Nephron (organoid): ENCODE data around the gene GPRASP2.

ENCODE experiments used
- H3K27ac Mint-ChIP-seq, 3 experiments: 2 replicates each; pipeline ENCODE4 v1.8.0; 2020; ENCODE audit warnings: mixed read lengths in 3 of 3, mild to moderate bottlenecking in 2 of 3, moderate library complexity in 1 of 3
- H3K27me3 Mint-ChIP-seq: 2 replicates; pipeline ENCODE4 v1.8.0; 2021; ENCODE audit warnings: low read depth, mild to moderate bottlenecking, moderate library complexity, mixed read lengths
- H3K36me3 Mint-ChIP-seq: 2 replicates; pipeline ENCODE4 v1.8.0; 2020; ENCODE audit warnings: low read depth, mixed read lengths
- H3K4me1 Mint-ChIP-seq: 2 replicates; pipeline ENCODE4 v1.8.0; 2020; ENCODE audit warnings: mixed read lengths
- H3K4me3 Mint-ChIP-seq, 3 experiments: 2 replicates each; pipeline ENCODE4 v1.8.0; 2020; ENCODE audit warnings: mild to moderate bottlenecking in 3 of 3, mixed read lengths in 3 of 3, moderate library complexity in 2 of 3
- H3K9me3 Mint-ChIP-seq: 2 replicates; pipeline ENCODE4 v1.8.0; 2020; ENCODE audit warnings: mixed read lengths
- TF ChIP-seq, protein P1 (sequence below), 3 experiments: fragments of 200-600 bp; sonication (generic); IDR thresholded peaks; one replicate each; pipeline ENCODE4 v1.5.0; 2021; ENCODE audit warnings: antibody characterized with exemption in 3 of 3; ENCODE audit not compliant: unreplicated experiment in 3 of 3

The GPRASP2 gene

DNA sequence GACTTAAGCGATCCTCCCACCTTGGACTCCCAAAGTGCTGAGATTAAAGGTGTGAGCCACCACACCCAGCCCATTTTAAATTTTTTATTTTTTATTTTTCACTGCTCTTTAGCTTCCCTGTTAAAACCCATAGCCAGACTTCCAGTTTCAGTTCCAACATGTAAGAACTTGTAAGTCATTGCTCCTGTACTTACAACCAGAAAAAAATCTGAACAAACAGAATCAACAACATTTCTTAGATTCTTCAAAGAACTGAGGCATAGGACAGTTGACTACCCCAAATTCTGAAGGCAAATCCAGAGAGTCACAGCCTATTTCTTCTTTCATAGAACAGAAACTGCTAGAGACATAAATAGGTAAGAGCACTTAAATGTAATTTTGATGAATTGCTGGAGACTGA, 16.4 kb downstream of the GPRASP2 start:
- TF ChIP-seq, protein P1, sequence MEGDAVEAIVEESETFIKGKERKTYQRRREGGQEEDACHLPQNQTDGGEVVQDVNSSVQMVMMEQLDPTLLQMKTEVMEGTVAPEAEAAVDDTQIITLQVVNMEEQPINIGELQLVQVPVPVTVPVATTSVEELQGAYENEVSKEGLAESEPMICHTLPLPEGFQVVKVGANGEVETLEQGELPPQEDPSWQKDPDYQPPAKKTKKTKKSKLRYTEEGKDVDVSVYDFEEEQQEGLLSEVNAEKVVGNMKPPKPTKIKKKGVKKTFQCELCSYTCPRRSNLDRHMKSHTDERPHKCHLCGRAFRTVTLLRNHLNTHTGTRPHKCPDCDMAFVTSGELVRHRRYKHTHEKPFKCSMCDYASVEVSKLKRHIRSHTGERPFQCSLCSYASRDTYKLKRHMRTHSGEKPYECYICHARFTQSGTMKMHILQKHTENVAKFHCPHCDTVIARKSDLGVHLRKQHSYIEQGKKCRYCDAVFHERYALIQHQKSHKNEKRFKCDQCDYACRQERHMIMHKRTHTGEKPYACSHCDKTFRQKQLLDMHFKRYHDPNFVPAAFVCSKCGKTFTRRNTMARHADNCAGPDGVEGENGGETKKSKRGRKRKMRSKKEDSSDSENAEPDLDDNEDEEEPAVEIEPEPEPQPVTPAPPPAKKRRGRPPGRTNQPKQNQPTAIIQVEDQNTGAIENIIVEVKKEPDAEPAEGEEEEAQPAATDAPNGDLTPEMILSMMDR (IDR thresholded peaks at IDR 0.05; ENCODE audit: unreplicated experiment in 3 of 3), result no peak
- Mint-ChIP-seq H3K27ac (no peak overlapping the region), H3K9me3 (peaks cover 5% of the 10 kb centered on the region), H3K27me3 (no peaks in the 10 kb centered on the region), H3K4me1 (no peaks in the 10 kb centered on the region), H3K4me3 (no peak overlapping the region), H3K36me3 (peaks cover 8% of the 10 kb centered on the region)

DNA sequence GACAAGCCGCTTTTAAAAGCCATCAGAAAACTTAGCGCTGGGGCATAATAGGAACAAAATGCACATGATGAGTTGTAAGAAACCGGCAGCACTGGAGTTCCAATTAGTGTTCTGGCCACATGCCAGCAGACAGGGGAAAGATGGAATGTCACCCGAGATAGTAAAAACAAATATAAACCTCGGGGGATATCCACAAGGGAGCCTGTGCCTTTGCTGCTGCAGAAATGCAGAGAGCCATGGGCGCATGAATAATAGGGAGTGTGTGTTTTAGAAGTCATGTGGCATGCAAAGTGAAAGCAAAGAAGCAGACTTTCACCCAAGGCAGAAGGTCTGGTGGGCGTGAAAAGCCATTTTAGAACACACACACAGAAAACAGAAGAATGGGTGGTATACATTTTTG, 27.4 kb downstream of the GPRASP2 start:
- H3K4me3 Mint-ChIP-seq, result peak overlapping the region in 1 of 3 experiments; percentile 9
- H3K9me3 Mint-ChIP-seq, result peaks cover 4% of the 10 kb centered on the region
- no peaks in the 10 kb centered on the region for H3K4me1 Mint-ChIP-seq
- no peaks in the 10 kb centered on the region for H3K27me3 Mint-ChIP-seq
- no peaks in the 10 kb centered on the region for H3K36me3 Mint-ChIP-seq
- TF ChIP-seq, protein P1 (IDR thresholded peaks at IDR 0.05; ENCODE audit: unreplicated experiment in 3 of 3), result no peak
- H3K27ac Mint-ChIP-seq, result peak overlapping the region in 2 of 3 experiments; percentile 76 to 82

DNA sequence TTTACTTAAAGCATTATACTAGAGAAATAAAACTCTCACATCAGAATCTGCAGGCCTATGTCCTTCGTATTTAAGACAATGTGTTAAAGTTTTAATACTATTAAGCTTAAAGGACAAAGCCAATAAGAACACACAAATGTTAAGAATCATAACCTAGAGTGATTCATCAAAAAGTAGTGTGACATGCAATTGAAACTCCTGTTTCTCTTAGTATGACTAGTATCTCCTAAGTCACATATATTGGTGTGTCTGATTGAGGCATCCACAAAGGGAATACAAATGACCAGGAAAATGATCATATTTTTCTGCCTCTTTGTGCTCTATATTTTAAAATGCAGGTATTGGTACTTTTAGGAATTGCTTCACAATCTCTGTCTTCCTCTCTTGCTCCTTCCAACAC, 32.1 kb downstream of the GPRASP2 start:
- H3K27me3 Mint-ChIP-seq, result no peaks in the 10 kb centered on the region
- peaks cover 3% of the 10 kb centered on the region for H3K36me3 Mint-ChIP-seq
- no peak overlapping the region for H3K4me3 Mint-ChIP-seq
- H3K27ac Mint-ChIP-seq, result no peak overlapping the region
- H3K4me1 Mint-ChIP-seq, result no peaks in the 10 kb centered on the region
- TF ChIP-seq, protein P1 (IDR thresholded peaks at IDR 0.05; ENCODE audit: unreplicated experiment in 3 of 3), result no peak
- H3K9me3 Mint-ChIP-seq, result peaks cover 2% of the 10 kb centered on the region

DNA sequence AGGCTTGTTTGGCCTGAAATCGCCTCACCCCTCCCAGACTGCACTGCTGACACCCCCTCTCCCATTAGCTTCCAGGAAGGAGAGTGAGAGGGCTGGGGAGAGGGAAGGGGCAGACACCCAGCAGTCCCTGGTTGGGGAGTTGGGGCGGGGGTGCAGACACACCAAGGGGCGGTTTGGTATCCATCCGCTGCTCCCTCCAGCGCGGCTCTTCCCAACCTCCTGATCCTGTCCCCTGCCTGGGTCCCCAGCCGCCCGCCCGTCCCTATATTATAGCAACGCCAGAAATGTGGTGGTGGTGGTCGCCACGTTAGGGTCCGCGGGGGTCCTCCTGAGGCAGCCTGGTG, 33.2 kb downstream of the GPRASP2 start:
- H3K27me3 Mint-ChIP-seq, result no peaks in the 10 kb centered on the region
- H3K4me1 Mint-ChIP-seq, result no peaks in the 10 kb centered on the region
- TF ChIP-seq, protein P1 (IDR thresholded peaks at IDR 0.05; ENCODE audit: unreplicated experiment in 3 of 3), result no peak
- H3K4me3 Mint-ChIP-seq, result no peak overlapping the region
- H3K27ac Mint-ChIP-seq, result no peak overlapping the region
- peaks cover 3% of the 10 kb centered on the region for H3K36me3 Mint-ChIP-seq
- H3K9me3 Mint-ChIP-seq, result peaks cover 2% of the 10 kb centered on the region

DNA sequence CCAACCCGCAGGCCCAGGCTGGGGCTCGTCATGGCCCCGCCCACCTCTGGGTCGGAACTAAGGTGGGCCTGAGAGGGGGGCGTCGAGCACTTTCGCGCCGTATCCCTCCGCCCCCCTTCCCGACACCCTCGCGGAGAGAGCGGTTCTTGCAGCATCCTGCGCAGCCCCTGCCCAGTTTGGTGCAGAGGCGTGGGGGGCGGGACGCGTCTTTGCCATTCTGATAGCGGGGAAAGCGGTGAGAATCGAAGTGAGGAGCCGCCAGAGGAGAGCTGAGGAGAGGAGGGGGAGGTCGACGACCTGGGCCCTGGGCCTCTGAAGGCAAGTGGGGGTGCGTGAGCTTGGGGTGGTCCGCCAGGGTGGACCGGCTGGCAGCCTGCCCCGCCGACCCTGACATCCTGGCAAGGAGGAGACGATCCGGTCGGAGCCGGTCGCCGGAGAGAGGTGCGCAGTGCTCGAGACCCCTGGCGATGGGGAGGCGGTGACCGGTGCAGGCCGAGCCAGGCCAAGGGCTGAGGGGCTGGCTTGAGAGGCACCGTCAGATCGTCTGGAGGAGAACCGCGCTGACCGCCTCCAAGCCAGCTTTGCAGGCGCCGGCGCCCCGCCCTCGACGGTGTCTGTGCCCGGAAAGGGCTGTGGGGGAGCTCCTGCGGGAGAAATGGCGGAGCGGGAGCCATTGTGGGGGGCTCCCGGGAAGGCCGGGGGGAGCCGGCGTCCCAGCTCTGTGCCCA, 33.8 kb downstream of the GPRASP2 start:
- Mint-ChIP-seq H3K36me3 (peaks cover 3% of the 10 kb centered on the region), H3K27me3 (no peaks in the 10 kb centered on the region), H3K9me3 (peaks cover 2% of the 10 kb centered on the region), H3K4me1 (no peaks in the 10 kb centered on the region), H3K4me3 (peak overlapping the region; percentile 74 to 76 (median 75)), H3K27ac (no peak overlapping the region)
- TF ChIP-seq, protein P1 (IDR thresholded peaks at IDR 0.05; ENCODE audit: unreplicated experiment in 3 of 3), result no peak

DNA sequence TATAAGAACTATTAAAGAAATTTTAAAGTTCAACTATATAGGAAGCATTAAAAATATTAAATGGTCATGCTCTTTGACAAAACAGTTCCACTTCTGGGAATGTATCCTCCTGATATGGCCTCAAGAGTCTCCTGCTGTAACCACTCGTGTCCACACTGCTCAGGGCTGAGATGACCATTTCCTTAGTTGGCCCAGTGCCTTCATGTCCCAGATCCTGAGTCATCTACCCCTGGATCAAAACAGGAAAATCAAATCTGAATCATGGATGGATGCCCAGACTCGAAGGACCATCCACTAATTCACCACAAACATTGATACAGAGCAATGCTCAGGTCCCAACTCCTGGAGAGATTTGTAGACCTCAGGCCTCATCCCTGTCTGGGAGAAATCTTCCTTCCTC, 53.0 kb downstream of the GPRASP2 start:
- TF ChIP-seq, protein P1 (IDR thresholded peaks at IDR 0.05; ENCODE audit: unreplicated experiment in 3 of 3), result no peak
- H3K4me3 Mint-ChIP-seq, result no peak overlapping the region
- peaks cover 9% of the 10 kb centered on the region for H3K4me1 Mint-ChIP-seq
- no peak overlapping the region for H3K27ac Mint-ChIP-seq
- no peaks in the 10 kb centered on the region for H3K9me3 Mint-ChIP-seq
- H3K27me3 Mint-ChIP-seq, result no peaks in the 10 kb centered on the region
- H3K36me3 Mint-ChIP-seq, result no peaks in the 10 kb centered on the region
